ENCODE results near the gene TAGLN. TPM values are rescaled to one million over a fixed set of nuclear protein-coding genes. Genes with fewer than 3 reads are reported as not detected.

TAGLN gene
- total and polyA plus RNA-seq, 2 of the 8 experiments (the other 6 are each of a cell fraction or from before 2014, with no cell fraction given), result 140 to 300 TPM

DNA sequence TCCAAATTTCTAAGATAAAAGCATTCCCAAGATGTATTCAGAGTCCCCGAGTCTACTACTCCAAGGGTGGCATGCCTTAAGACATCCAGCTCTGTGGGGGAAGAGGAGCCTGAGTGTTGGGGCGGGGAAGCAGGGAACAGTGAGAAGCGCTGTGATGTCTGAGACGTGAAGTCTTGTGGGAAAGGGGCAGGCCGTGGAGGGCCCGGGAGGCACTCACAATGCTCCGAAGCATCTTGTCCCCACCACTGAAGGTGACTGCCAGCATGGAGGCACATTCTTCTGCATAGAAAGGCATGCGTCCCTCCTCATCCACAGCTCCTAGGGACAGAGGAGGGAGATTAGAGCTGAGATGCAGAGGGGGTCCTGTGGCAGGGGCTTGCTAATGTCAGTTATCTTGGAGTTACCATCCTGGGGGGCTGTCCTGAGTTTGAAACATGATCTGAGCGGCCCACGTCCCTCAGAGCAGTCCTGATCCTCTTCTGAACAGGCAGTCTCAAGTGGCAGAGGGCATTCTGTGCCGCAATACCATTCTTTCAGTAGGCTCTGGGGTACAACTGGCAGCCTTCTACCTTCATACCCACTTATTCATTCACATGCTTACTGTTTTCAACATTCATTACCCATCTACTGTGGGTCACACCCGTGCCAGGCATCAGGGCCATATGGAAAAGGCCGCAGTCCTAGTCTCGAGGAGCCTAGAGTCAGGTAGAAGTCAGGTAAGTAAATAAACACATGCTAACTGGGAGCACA lies 24.0 kb downstream of the TAGLN start:
- H3K27ac ChIP-seq (ENCODE audit: low read depth, low read length), result no peak overlapping the region

More for the DNA sequence above, 24.0 kb downstream of the TAGLN start:
- no peak overlapping the region for H4K8ac ChIP-seq (ENCODE audit: extremely low read depth, insufficient read depth, low read length)
- no peak overlapping the region for H3K4me3 ChIP-seq (ENCODE audit: extremely low read depth in 1 of 4, insufficient read depth in 2 of 4, low read depth in 3 of 4, low read length in 4 of 4)
- H3K14ac ChIP-seq (ENCODE audit: insufficient read length), result no peak overlapping the region
- H3K36me3 ChIP-seq (ENCODE audit: control insufficient read depth in 2 of 4, insufficient read depth in 4 of 4, low read length in 3 of 4), result peaks cover 10 to 32% (median 20%) of the 10 kb centered on the region in 4 experiments; a peak in 7 of 8 replicates
- H3K18ac ChIP-seq (ENCODE audit: extremely low read depth, low read length), result no peak overlapping the region
- no peak overlapping the region for H3K4ac ChIP-seq (replicated peaks; ENCODE audit: insufficient read length, low read depth, low read length)
- no peak overlapping the region for H4K91ac ChIP-seq (replicated peaks; ENCODE audit: insufficient read length, low read length)
- H4K5ac ChIP-seq (ENCODE audit: insufficient read length, low read depth, low read length), result no peak overlapping the region
- no peak overlapping the region for H2BK12ac ChIP-seq (ENCODE audit: low read depth, low read length)
- H2BK120ac ChIP-seq (replicated peaks; ENCODE audit: low read depth, low read length), result no peak overlapping the region
- H2BK5ac ChIP-seq (ENCODE audit: low read depth, low read length), result no peak overlapping the region; the same call in 1 of the 2 replicates
- H3K23me2 ChIP-seq (ENCODE audit: low read depth, low read length), result no peaks in the 10 kb centered on the region
- no peak overlapping the region for H2AFZ ChIP-seq (ENCODE audit: low read length)
- H2BK15ac ChIP-seq (ENCODE audit: low read length), result no peak overlapping the region
- no peak for FAIRE-seq
- no peaks in the 10 kb centered on the region for H3K79me1 ChIP-seq (ENCODE audit: low read depth, low read length)
- ChIA-PET CTCF (ENCODE audit: partially characterized antibody) (interaction anchor here (1.1 to 25.0 kb wide), 8 partner anchors 9 to 113 kb away, joined by 3 to 449 read pairs (median 4); partner anchors contain the start of genes SIDT2 and TAGLN), POLR2A (ENCODE audit: partially characterized antibody) (interaction anchor here (0.8 to 2.3 kb wide), 6 partner anchors 10 to 45 kb away, joined by 3 to 6 read pairs (median 4); partner anchors contain the start of genes SIDT2 and TAGLN)
- TF ChIP-seq RXRA (IDR thresholded peaks at IDR 0.05; ENCODE audit: insufficient read depth, low read depth, low read length) (no peak), SP1 (IDR thresholded peaks at IDR 0.05; ENCODE audit: low read depth, low read length) (no peak), SP4 (IDR thresholded peaks at IDR 0.05; ENCODE audit: low read length) (no peak), POLR2A (IDR thresholded peaks at IDR 0.05; ENCODE audit: control extremely low read depth in 1 of 2, low read depth in 2 of 2, low read length in 2 of 2) (no peak), EZH2 (IDR thresholded peaks at IDR 0.05; ENCODE audit: low read depth, low read length, severe bottlenecking) (no peak)
- TF ChIP-seq, protein P1, sequence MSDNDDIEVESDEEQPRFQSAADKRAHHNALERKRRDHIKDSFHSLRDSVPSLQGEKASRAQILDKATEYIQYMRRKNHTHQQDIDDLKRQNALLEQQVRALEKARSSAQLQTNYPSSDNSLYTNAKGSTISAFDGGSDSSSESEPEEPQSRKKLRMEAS (IDR thresholded peaks at IDR 0.05), result no peak
- H2AK5ac ChIP-seq (ENCODE audit: low read depth, low read length), result no peak overlapping the region
- H3K9me3 ChIP-seq (ENCODE audit: insufficient read depth in 2 of 2, low read depth in 1 of 2, low read length in 1 of 2), result no peaks in the 10 kb centered on the region
- H3K23ac ChIP-seq (ENCODE audit: insufficient read length), result no peak overlapping the region
- no peaks in the 10 kb centered on the region for H3K4me1 ChIP-seq (replicated peaks in 1 of 4; ENCODE audit: control insufficient read depth in 3 of 4, insufficient read depth in 4 of 4, low read length in 3 of 4)
- WGBS, 2 experiments (ENCODE audit: extremely low coverage in 1 of 2, insufficient coverage in 1 of 2, insufficient read length in 1 of 2, insufficient replicate concordance in 2 of 2, low coverage in 1 of 2, low lambda C conversion rate in 2 of 2, missing lambda C conversion rate in 1 of 2), result 93% methylated on average over 14 of the region's 14 CpGs; no CpG with 5 or more reads in 1 of the 2 experiments
- peaks cover 2 to 3% of the 10 kb centered on the region in 2 experiments for H4K20me1 ChIP-seq (replicated peaks in 1 of 2; ENCODE audit: control insufficient read depth in 1 of 2, insufficient read depth in 2 of 2, low read length in 2 of 2)
- no peak overlapping the region for H2BK20ac ChIP-seq (ENCODE audit: low read length)
- H3K79me2 ChIP-seq (ENCODE audit: control insufficient read depth in 1 of 2, insufficient read depth in 2 of 2, low read length in 2 of 2), result no peaks in the 10 kb centered on the region
- H3K9ac ChIP-seq (replicated peaks in 1 of 4; ENCODE audit: extremely low read depth in 1 of 4, low read depth in 3 of 4, low read length in 3 of 4), result no peak overlapping the region
- DNase-seq (ENCODE audit: low read depth in 1 of 2, low spot score in 2 of 2), result no peak
- H3K4me2 ChIP-seq (ENCODE audit: insufficient read depth in 1 of 2, low read depth in 2 of 2, low read length in 2 of 2), result no peak overlapping the region
- H3K56ac ChIP-seq (replicated peaks; ENCODE audit: insufficient read length, low read depth, low read length), result no peak overlapping the region
- H3K27me3 ChIP-seq (replicated peaks in 1 of 4; ENCODE audit: control insufficient read depth in 3 of 4, extremely low read depth in 1 of 4, insufficient read depth in 3 of 4, low read length in 3 of 4), result no peaks in the 10 kb centered on the region
